Esophagus squamous epithelium (tissue), 4 donors: ENCODE results near the gene RCSD1.

Experiments used
- POLR2A ChIP-seq, 4 donors: fragments of 450-650 bp; IDR thresholded peaks; one replicate each; pipeline ENCODE4 v1.6.1; 2017; ENCODE audit warnings: antibody characterized with exemption in 4 of 4, mild to moderate bottlenecking in 4 of 4, moderate library complexity in 3 of 4
- TF ChIP-seq, protein P1 (sequence below), 6 experiments: fragments of 450-650 bp in 4 of 6; fragments of 200-600 bp in 2 of 6; sonication (generic) in 2 of 6; IDR thresholded peaks; one replicate each; pipeline ENCODE4 v1.5.1; 2016 to 2019; ENCODE audit warnings: antibody characterized with exemption in 6 of 6, mild to moderate bottlenecking in 4 of 6, moderate library complexity in 4 of 6

DNA sequence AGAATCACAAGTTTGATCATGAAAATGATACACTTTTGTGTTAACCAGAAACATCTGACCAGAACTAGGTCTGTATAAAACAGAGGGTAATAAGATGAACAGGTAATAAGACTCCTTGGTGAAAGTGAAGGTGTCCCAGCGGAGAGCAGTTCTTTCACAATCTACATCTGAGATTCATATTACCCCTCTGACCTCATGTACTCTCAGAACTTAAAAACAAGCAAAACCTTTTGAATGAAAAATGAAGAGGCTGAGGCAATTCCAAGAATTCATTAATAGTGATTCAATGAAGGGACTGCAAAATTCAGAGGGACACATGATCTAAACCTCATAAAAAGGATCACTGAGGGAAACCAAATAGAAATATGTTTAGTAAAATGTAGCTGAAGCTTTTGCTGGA, 80.8 kb downstream of the RCSD1 start:
- TF ChIP-seq, protein P1, sequence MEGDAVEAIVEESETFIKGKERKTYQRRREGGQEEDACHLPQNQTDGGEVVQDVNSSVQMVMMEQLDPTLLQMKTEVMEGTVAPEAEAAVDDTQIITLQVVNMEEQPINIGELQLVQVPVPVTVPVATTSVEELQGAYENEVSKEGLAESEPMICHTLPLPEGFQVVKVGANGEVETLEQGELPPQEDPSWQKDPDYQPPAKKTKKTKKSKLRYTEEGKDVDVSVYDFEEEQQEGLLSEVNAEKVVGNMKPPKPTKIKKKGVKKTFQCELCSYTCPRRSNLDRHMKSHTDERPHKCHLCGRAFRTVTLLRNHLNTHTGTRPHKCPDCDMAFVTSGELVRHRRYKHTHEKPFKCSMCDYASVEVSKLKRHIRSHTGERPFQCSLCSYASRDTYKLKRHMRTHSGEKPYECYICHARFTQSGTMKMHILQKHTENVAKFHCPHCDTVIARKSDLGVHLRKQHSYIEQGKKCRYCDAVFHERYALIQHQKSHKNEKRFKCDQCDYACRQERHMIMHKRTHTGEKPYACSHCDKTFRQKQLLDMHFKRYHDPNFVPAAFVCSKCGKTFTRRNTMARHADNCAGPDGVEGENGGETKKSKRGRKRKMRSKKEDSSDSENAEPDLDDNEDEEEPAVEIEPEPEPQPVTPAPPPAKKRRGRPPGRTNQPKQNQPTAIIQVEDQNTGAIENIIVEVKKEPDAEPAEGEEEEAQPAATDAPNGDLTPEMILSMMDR (IDR thresholded peaks at IDR 0.05) = no peak
- no peak for TF ChIP-seq POLR2A (IDR thresholded peaks at IDR 0.05)
